ENCODE measurements around the gene ARHGEF1.

Gene ARHGEF1

DNA sequence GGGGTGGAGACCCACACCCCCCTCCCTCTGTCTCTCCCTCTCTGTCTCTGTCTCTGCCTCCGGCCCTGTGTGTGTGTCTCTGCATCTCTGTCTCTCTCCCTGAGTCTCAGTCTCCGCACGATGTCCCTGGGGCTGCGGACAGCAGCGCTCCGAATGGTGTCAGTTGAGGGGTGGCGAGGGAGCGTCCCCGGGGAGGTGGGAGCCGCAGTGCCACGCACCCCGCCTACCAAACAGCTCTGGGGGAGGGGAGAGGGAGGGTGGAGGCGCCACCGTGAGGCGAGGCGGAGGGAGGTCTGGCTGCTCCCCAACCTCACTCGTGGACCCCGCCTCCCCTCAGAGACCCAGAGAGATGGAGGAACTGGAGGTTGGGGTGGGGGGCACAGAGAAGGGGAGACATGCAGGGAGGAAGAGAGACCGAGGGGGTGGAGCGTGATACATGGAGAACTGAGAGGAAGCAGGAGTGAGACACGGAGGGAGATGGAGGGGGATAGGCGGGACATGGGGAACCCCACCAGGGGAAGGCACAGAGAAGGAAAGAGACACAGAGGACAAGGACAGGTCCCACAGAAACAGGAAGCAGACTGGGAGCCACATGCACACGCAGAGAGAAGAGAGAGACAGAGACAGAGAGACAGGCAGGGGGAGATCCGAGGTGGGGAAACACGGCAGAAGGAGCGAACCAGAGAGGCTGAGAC is 38.0 kb downstream of the ARHGEF1 start:
- no peak for DNase-seq

DNA sequence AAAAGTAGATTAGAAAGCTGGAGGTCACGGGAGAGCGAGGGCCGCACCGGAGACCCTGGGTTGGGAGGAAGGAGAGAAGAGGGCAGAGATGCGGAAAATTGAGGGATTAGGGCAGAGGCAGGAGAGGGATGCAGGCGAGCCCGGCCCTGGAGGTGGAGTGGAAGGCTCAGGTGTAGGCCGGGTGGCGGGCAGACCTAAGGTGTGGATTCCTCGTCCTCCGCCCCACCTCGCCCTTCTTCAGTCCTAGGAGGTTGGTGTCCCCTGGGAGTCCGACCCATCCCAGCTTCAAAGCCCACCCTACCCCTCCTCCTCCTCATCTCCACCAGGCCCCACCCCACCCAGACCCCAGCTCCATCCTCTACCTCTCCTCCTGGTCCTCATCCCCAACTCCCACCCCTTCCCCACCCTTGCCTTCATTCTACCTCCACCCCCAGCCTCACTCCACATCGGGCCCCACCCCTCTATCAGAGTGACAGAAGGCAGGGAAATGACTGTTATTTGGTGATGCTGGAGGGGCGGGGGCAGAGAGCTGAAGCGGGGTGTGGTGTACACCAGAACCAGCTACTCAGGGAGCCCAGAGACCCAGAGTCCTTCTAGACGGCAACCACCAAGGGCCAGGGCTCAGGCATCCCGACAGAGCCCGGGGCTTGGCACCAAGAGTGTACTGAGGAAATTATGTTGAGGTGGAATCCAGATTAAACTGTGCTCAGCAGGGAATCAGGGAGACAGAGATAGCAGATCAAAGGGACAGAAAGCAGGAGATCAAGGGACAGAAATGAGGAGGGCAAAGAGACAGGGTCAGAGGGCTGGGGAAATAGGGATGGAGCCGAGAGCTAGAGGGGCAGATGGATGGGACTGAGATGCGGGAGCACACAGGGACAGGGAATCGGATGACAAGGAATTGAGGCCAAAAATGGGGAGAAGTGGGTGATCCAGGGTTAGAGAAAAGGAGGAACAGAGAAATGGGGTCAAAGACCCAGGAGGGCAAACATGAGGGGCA is 38.9 kb downstream of the ARHGEF1 start:
- no peak for DNase-seq

DNA sequence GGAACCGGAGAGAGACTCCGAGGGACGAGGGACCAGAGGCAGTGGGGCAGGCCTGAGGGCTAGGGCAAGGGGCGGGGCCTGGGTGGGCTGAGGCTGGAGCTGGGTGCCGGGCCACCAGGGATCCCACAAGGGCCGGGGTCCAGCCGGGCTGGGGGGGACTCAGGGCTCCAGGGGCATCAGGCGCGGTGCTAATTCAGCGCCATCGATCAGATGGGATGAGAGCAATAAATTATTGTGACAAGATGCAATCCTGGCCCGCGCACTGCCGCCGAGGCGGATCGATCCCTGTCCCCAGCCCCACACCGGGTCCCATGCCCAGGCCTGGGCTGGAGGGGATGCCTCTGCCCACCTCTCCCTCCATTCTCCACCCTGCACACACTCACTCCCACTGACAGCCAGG is 39.6 kb downstream of the ARHGEF1 start:
- no peak for DNase-seq

DNA sequence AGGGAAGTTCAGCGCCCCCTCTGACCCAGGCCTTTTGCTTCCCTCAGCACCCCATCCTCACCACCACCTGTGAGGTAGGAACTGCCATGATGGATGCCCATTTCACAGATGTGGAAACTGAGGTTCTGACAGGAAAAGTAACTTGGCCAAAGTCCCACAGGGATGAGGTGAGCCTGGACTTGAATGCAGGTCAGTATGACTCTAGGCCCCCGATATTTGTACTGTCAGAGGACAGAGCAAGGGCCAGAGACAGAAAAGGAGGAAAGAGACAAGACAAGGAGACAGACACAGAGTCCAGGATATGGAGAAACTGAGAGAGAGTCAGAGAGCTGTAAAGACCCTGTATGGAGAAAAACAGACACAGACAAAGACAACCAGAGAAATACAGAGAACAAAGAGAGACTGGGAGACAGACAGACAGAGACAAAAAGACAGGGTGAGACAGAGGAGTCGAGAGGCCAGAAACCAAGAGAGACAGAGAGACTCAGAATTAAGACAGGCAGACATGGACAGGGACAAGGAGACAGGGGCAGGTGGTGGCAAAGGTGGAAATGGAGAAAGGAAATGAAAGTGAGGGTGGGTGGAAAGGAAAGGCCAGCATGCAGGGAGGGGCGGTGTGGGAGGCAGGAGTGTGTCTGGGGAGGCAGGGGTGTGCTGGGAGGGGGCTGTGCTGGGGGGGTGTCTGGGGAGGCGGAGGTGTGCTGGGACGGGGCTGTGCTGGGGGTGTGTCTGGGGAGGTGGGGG is 40.2 kb downstream of the ARHGEF1 start:
- DNase-seq = no peak

DNA sequence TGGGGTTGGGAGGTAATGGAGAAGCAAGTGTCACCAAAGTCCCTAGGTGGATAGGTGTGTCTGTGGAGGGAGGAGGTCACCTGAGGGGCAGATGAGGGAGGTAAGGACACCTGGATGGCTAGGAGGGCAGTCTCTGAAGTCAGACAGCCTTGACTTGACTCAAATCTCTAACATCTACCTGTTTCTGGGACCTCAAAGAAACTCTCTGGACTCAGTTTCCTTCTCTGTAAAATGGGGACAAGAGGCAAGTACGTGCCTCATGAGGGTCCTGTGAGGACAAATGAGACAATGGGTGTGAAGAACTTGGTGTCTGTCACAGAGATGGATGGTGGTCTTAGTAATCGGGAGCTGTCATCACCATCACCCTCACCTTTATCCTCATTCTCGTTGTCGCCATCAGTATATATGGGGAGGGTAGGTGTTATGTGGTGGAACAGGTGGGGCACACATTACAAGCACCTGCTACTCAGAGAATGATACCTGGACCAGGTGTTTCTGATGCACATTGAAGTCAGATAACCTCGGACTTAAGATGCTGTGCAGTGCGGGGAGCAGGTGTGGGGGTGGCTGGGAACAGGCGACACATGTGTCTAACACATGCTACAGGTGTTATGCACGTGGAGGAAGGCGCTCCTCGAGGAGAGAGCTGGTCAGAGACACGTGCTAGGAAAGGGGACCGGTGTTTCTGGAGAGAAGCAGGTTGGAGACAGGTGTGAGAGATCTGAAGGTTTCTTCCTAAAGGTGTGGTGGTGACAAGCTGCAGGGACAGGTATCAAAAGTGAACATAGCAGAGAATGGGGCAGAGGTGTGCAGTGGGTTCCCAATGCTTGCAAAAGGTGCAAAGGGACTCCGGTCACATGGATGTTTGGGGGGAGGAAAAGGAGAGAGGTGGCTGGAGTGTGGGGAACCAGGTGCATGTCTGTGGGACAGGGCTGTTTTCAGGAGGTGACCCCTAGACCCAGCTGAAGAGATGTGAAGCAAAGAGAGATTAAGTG is 41.5 kb downstream of the ARHGEF1 start:
- DNase-seq = no peak

DNA sequence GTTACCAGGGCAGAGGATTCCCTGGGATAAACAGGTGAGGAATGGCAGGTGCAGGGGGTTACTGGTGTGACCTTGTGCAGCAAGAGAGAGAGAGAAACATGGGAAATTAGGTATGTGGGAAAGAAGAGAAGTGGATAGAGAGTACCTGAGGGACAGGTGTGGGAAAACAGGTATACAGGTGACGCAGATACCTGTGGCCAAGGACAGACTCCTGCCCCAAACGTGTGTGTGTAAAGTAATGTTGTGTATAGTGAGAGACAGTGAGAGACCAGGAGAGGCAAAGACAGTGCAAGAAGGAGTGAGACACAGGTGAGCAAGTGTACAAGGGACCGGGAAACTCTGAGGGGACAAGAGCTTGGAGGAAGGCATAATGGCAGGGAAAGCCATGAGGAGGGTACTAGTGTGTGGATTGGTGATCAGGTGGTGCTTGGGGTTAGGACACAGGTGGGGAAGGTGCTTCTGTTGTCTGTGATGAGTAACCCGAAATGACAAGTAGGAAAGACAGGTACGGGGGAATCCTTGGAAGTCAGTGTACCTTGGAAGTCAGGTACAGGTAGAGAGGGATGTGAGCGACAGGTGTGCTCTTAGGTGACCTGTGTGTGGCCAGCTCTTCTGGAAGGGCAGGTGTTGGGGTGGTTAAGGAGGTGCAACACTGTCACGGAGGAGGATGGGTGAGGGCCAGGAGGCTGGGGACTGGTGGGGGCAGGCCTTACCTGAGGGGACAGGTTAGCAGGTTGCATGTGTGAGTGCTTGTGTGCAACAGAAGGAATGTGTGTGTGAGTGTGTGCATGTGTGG is 42.4 kb downstream of the ARHGEF1 start:
- no peak for DNase-seq

DNA sequence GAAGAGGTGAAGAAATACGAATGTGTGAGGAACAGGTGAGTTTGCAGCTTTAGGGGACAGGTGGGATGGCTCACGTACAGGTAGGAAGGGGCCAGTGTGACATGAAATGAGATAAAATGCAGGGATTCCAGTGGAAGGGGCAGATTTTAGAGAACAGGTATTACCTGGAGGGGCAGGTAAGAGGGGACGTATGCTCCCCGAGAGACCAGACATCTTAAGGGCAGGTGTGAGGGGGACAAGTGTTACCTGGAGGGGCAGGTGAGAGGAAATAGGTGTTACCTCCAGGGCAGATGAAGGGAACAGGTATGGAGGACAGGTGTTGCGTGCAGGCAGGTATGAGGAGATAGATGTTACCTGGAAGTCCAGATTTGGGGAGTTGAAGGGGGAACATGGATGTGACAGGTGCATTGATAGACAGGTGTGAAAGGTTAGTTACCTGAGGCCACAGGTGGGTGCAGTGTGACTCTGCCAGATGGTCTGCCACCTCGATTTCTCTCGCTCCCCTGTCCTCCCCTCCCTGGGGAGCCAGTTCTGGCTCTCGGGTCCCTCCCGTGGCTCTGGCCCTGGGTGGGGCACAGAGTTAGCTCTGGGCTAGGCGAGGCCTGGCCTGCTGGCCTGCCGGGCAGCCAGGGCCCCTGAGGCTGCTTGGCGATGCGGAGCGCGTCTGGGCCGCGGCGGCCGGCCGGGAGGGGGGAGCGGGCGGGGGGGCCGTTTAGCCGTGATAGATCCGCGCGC is 43.2 kb downstream of the ARHGEF1 start:
- DNase-seq = no peak

DNA sequence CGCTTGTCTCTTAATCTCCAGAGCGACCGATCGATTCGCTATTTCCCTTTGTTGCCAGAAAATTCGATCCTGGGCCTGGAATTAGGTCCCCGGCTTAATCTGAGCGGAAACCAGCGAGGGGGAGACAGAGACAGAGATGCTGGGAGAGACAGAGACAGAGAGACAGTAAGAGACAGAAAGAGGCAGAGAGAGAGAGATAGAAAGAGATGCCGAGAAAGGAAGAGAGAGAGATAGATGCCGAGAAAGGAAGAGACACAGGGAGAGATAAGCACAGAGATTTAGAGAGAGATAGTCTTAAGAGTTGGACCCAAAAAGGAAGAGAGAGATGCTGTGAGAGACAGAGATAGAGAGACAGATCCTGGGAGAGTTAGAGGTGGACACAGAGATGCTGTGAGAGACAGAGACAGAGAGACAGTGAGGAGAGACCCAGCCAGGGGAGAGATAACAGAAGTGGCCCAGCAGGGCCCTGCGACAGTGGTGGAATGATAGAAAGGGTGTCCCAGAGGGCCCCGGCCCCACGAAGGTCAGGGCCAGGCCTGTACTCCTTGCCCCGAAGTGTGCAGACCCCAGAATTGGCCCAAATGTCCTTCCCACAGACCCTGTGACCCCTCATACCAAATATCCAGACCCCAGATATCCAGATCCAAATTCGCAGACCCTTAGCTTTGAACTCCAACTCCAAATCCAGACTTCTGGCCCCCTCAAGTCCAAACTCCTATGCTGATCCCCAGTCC is 43.9 kb downstream of the ARHGEF1 start:
- DNase-seq = no peak

DNA sequence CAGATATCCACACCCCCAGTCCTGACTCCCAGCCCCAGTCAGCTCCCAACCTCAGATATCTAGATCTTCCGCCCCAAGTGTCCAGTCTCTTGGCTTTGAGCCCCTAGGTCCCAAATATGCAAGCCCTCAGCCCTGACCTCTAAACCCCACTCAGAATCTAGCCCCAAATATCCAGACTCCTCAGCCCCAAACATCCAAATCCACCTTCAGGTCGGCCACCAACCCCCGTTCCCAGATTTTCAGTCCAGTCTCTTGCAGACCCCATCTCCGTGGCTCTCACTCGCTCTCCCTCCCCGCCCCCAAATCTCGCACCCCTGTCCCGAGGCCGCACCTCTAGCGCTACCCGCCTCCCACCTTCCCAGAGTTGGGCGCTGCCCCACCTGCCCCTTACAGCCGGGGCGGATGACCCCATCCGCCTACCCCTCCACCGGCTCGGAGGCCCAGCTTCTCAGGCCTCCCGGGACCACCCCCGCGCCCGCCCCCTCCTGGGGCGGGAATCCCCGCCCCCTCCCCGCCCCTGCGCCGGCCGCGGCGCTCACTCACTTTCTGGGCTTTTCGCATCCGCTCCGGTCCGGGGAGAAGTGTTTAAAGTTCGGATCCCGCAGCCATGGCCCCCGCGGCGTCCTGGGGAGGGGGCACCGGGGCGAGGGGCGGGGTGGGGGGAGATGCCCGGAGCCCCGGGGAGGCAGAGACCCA is 44.7 kb downstream of the ARHGEF1 start:
- no peak for DNase-seq

DNA sequence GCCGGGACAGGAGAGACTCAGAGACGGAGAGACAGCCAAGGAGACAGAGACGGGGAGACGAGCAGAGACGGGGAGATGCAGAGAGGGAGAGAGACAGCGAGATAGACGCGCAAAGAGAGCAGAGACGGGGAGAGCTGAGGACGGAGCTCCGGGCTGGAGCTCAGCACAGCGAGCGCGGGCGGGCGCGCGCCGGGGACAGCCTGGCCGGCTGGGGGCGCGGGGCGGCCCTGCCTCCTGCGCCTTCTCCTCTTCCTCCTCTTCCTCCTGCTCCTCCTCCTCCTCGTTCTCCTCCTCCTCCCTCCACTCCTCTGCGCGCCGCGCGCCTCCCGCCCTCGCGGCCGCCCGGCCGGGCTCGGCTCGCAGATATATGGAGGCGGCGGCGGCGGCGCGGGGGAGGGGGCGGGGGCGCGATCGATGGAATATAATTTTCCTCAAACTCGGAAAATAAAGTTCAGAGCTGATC is 45.3 kb downstream of the ARHGEF1 start, which contains the start of gene ERFL:
ERFL (minus strand) TSS at position 229 of the 463 bp plus-strand sequence. CDS start 15,530 bp downstream, outside the sequence.
- DNase-seq = no peak

DNA sequence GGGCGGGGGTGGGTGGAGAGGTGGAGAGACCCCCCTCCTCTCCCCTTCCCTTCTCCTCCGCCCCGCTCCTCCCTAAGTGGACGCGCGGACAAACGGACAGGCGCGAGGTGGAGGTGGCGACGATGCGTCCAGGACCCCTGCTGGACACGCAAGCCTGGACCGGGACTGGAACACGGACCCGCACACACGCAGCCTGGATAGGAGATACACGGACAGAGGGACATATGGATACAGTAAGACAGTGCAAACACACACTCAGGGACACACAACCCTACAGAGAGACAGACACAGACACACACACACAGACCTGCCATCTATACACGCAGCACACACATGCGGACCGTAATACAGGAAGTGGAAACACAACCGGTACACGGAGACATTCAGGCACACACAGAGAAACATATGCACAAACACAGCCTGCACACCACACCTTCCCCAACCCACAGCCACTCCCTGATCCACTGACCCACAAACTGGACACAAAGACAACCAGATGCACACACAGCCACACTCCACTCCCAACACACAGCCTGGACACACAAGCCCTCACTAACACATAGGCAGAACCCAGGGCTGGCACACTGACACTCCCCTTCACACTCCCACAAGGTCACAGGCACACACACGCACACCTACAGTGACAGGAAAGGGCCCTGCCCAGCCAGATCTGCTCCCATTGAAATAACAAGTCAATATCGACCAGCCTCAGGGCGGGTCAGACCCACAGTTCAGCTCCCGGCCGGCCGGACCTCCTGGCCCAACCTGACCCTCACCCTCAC is 46.0 kb downstream of the ARHGEF1 start:
- DNase-seq = no peak

DNA sequence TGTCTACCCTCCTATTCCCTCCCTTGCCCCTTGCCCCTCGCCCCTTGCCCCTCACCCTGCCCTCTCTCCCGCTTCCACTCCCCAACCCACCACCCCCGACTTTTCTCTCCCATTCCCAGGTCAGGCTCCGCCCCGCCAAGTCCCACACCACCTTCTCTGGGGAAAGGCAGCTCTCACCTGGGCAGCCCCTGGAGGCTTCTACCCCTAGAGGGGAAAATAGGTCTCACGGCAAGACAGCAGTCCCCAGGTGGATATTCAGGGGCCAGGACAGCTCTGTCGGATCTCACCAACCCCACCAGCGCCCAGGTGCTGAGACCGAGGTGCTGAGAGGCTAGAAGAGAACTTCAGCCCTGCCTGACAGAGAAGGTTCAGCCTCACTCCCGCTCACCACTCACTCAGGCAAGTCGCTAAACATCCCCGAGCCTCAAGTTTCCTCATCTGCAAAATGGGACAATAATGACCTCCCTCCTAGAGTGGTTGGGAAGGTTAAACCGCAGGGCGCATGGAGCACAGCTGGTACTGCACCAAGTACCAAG is 46.6 kb downstream of the ARHGEF1 start:
- no peak for DNase-seq

DNA sequence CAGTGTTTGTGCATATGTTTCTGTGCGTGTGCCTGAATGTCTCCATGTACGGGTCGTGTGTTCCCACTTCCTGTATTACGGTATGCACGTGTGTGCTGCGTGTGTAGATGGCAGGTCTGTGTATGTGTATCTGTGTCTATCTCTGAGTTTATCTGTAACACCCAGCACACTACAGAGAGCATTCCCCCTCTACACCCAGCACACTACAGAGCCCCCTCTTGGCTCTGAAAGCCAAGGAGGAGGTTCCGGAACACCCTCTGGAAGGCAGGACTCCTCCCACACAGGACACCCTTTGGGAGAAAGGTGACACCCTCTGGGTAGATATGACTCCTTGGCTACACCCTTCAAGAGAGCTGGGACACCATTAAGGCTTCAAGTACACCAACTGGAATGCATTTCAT is 47.3 kb downstream of the ARHGEF1 start:
- DNase-seq = no peak

DNA sequence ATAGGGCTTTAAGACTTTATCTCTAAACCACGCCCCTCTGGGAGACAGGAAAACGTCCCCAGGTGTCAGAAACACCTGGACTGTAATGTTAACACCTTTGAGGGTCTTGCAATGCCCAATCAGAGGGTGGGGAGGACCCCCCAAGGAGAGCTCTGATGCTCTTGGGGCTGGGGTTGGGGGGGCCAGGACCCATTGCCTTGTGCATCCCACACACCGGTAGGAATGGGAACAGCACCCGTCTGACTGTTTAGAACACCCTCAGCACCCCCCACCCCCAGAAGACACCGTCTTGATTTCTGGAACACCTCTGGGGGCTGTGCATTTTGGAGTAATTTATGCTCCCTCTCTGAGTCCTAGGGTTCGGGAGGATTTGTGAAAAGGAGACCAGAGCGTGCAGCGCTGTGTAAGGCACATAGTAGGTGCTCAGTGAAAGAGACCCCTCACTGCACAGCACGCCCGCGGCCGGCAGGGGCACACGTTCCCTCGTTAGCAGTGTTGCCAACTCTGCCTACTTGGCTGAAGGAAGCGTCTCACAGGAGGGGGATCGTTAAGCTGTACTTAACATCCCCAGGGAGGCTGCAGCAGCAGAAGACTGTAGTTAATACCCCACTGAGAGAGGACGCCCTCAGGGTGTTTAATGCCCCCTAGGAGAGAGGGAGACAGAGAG is 48.1 kb downstream of the ARHGEF1 start:
- DNase-seq = no peak

DNA sequence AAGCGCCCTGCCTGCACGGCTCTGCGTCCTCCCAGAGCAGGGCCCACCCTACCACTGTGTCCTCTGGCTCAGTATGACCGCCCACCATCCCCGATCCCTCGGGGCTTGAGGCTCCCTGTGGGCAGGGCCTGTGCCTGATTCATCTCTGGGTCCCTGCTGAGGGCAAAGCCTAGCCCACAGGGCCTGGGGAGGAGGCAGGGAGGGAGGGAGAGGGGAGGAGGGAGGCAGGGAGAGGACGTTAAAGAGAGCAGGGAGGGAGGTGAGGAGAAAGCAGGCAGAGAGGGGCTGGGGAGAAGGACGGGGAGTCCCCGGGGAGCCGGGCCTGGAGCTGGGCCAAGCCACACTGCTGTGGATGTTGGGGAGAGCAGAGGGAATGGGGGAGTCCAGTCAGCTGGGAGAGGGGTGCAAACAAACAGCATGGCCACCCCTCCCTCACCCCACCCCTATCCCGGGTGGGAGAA is 49.3 kb downstream of the ARHGEF1 start:
- DNase-seq = no peak

DNA sequence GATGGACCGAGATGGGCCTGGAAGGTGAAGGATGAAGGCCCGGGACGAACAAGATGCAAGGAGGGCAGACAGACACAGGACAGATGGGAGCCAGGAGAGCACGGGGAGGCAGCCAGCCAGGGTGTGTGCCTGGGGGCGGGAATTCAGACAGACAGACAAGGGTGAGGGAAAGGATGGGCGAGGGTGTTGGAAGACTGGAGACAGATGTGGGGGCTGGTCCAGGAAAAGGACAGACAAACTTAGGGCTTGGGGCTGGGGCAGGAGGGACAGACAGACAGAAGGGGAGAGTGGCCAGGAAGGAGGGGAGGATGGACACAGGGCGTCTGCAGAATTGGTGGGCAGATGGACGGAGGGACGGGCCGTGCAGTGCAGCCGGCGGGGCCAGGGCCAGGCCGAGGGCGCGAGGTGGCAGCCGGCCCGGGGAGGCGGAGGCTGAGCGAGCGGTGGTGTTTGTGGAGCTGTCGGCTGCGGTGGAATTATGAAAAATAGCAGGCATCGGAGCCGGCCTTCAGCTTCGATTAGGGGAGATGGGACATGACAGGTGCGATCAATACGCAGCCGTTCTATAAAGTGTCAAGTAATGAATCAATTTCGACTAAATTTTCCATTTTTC is 49.8 kb downstream of the ARHGEF1 start:
- no peak for DNase-seq
